ENCODE data around the gene CCDC107. TPM values are rescaled to one million over a fixed set of nuclear protein-coding genes. Genes with fewer than 3 reads are reported as not detected.
A peak's percentile ranks its signal among the peaks of the same experiment; 100 is the strongest.

The CCDC107 gene
- total and polyA plus RNA-seq, 2 experiments from 2014 or later = 12.1 to 42.2 TPM

GRCh38 chr9:35649431-35650340 is 8.4 kb upstream of the CCDC107 start:
- no peak overlapping the region for H3K4me2 ChIP-seq
- TF ChIP-seq, protein P1, sequence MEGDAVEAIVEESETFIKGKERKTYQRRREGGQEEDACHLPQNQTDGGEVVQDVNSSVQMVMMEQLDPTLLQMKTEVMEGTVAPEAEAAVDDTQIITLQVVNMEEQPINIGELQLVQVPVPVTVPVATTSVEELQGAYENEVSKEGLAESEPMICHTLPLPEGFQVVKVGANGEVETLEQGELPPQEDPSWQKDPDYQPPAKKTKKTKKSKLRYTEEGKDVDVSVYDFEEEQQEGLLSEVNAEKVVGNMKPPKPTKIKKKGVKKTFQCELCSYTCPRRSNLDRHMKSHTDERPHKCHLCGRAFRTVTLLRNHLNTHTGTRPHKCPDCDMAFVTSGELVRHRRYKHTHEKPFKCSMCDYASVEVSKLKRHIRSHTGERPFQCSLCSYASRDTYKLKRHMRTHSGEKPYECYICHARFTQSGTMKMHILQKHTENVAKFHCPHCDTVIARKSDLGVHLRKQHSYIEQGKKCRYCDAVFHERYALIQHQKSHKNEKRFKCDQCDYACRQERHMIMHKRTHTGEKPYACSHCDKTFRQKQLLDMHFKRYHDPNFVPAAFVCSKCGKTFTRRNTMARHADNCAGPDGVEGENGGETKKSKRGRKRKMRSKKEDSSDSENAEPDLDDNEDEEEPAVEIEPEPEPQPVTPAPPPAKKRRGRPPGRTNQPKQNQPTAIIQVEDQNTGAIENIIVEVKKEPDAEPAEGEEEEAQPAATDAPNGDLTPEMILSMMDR (IDR thresholded peaks at IDR 0.05; ENCODE audit: poor library complexity) = no peak
- TF ChIP-seq EZH2phosphoT487 (IDR thresholded peaks at IDR 0.05; ENCODE audit: low read depth, severe bottlenecking, unreplicated experiment) (no peak), EZH2 (IDR thresholded peaks at IDR 0.05; ENCODE audit: borderline replicate concordance) (no peak)
- H3K27ac ChIP-seq = no peak overlapping the region
- no peaks in the 10 kb centered on the region for H3K36me3 ChIP-seq (replicated peaks; ENCODE audit: insufficient read depth, low read depth)
- H3K4me3 ChIP-seq = no peak overlapping the region
- no peak overlapping the region for H2AFZ ChIP-seq
- H3K9me2 ChIP-seq (replicated peaks; ENCODE audit: insufficient read depth) = no peaks in the 10 kb centered on the region
- H3K9me3 ChIP-seq (ENCODE audit: low read depth) = no peaks in the 10 kb centered on the region
- no peak for DNase-seq (ENCODE audit: low spot score)
- WGBS (ENCODE audit: low lambda C conversion rate, missing lambda C conversion rate) = 89% methylated on average over 26 of the region's 26 CpGs
- peaks cover 19% of the 10 kb centered on the region for H3K4me1 ChIP-seq (ENCODE audit: insufficient read depth)
- H3K27me3 ChIP-seq = no peaks in the 10 kb centered on the region
- no peaks in the 10 kb centered on the region for H4K20me1 ChIP-seq (ENCODE audit: insufficient read depth, poor library complexity, severe bottlenecking)
- no peaks in the 10 kb centered on the region for H3K79me2 ChIP-seq

- Histone ChIP-seq H3K27ac (peak within 1 kb of the TSS; percentile 91), H3K36me3 (replicated peaks; ENCODE audit: insufficient read depth, low read depth) (no peaks in the 10 kb centered on the region), H4K20me1 (ENCODE audit: insufficient read depth, poor library complexity, severe bottlenecking) (no peaks in the 10 kb centered on the region), H3K4me2 (no peak within 1 kb of the TSS), H3K79me2 (no peaks in the 10 kb centered on the region), H2AFZ (no peak within 1 kb of the TSS), H3K4me3 (no peak within 1 kb of the TSS), H3K9me2 (replicated peaks; ENCODE audit: insufficient read depth) (no peaks in the 10 kb centered on the region), H3K4me1 (ENCODE audit: insufficient read depth) (peaks cover 13% of the 10 kb centered on the region), H3K9me3 (ENCODE audit: low read depth) (no peaks in the 10 kb centered on the region), H3K27me3 (no peaks in the 10 kb centered on the region)
- 76% methylated on average over 21 of the region's 22 CpGs for WGBS (ENCODE audit: low lambda C conversion rate, missing lambda C conversion rate)
- DNase-seq (ENCODE audit: low spot score) = no peak
- TF ChIP-seq, protein P1 (IDR thresholded peaks at IDR 0.05; ENCODE audit: poor library complexity) = no peak
- TF ChIP-seq EZH2phosphoT487 (IDR thresholded peaks at IDR 0.05; ENCODE audit: low read depth, severe bottlenecking, unreplicated experiment) (no peak), EZH2 (IDR thresholded peaks at IDR 0.05; ENCODE audit: borderline replicate concordance) (no peak)
These were observed 7.5 kb upstream of the CCDC107 start, which contains the start of gene SIT1 for GRCh38 chr9:35650341-35651158. Gene SIT1, minus strand, starts transcription at chr9:35650931. Its CDS starts 78 bp downstream, at chr9:35650853.

GRCh38 chr9:35651956-35652828 is 5.9 kb upstream of the CCDC107 start:
- H3K9me3 ChIP-seq (ENCODE audit: low read depth) = no peaks in the 10 kb centered on the region
- no peaks in the 10 kb centered on the region for H4K20me1 ChIP-seq (ENCODE audit: insufficient read depth, poor library complexity, severe bottlenecking)
- H3K27ac ChIP-seq = peak overlapping the region; percentile 91
- no peaks in the 10 kb centered on the region for H3K27me3 ChIP-seq
- H3K4me3 ChIP-seq = no peak overlapping the region
- no peaks in the 10 kb centered on the region for H3K36me3 ChIP-seq (replicated peaks; ENCODE audit: insufficient read depth, low read depth)
- peaks cover 8% of the 10 kb centered on the region for H3K4me1 ChIP-seq (ENCODE audit: insufficient read depth)
- no peak overlapping the region for H3K4me2 ChIP-seq
- H2AFZ ChIP-seq = no peak overlapping the region
- peak; percentile 65 for DNase-seq (ENCODE audit: low spot score)
- TF ChIP-seq EZH2 (IDR thresholded peaks at IDR 0.05; ENCODE audit: borderline replicate concordance) (no peak), EZH2phosphoT487 (IDR thresholded peaks at IDR 0.05; ENCODE audit: low read depth, severe bottlenecking, unreplicated experiment) (no peak)
- TF ChIP-seq, protein P1 (IDR thresholded peaks at IDR 0.05; ENCODE audit: poor library complexity) = no peak
- H3K9me2 ChIP-seq (replicated peaks; ENCODE audit: insufficient read depth) = no peaks in the 10 kb centered on the region
- WGBS (ENCODE audit: low lambda C conversion rate, missing lambda C conversion rate) = 79% methylated on average over 7 of the region's 7 CpGs
- no peaks in the 10 kb centered on the region for H3K79me2 ChIP-seq

Measured in hepatocyte (in vitro differentiated cells).